Esophagus squamous epithelium (tissue), 5 donors: ENCODE data around the gene FSTL4. TPM values are rescaled to one million over a fixed set of nuclear protein-coding genes. Genes with fewer than 3 reads are reported as not detected.
"Not testable (repeated sequence)": the region's sequence is repeated elsewhere in the genome, so short reads cannot be mapped to it uniquely, and the experiment has no call there.

ENCODE experiments used
- DNase-seq: peaks from one replicate; lab custom pipeline; 2025; lab: John Stamatoyannopoulos, UW
- H3K27ac ChIP-seq, 4 donors: fragments of 200-600 bp; sonication (generic); one replicate each; pipeline ENCODE4 v1.5.1; 2016 to 2019; ENCODE audit warnings: mild to moderate bottlenecking in 1 of 4
- H3K27me3 ChIP-seq, 4 donors: fragments of 200-600 bp; sonication (generic); 1 replicate in 3 of 4; 2 replicates in 1 of 4; pipeline versions ENCODE4 v1.5.1 to v1.6.0; 2017 to 2021; ENCODE audit warnings: antibody characterized with exemption in 1 of 4
- H3K36me3 ChIP-seq, 3 donors: fragments of 200-600 bp; sonication (generic); one replicate each; pipeline ENCODE4 v1.5.1; 2016 to 2019
- H3K4me1 ChIP-seq, 3 donors: fragments of 200-600 bp; sonication (generic); one replicate each; pipeline ENCODE4 v1.5.1; 2017 to 2019
- H3K4me3 ChIP-seq, 4 donors: fragments of 200-600 bp; sonication (generic); 1 replicate in 3 of 4; 2 replicates in 1 of 4; pipeline ENCODE4 v1.5.1; 2016 to 2019; ENCODE audit warnings: mild to moderate bottlenecking in 2 of 4, moderate library complexity in 1 of 4
- H3K9me3 ChIP-seq, 3 donors: fragments of 200-600 bp; sonication (generic); one replicate each; pipeline ENCODE4 v1.5.1; 2016 to 2019
- CTCF ChIP-seq, 6 experiments: fragments of 450-650 bp in 4 of 6; fragments of 200-600 bp in 2 of 6; sonication (generic) in 2 of 6; IDR thresholded peaks; one replicate each; pipeline ENCODE4 v1.5.1; 2016 to 2019; ENCODE audit warnings: antibody characterized with exemption in 6 of 6, mild to moderate bottlenecking in 4 of 6, moderate library complexity in 4 of 6
- POLR2A ChIP-seq, 4 donors: fragments of 450-650 bp; IDR thresholded peaks; one replicate each; pipeline ENCODE4 v1.6.1; 2017; ENCODE audit warnings: antibody characterized with exemption in 4 of 4, mild to moderate bottlenecking in 4 of 4, moderate library complexity in 3 of 4
- WGBS, 2 donors: methylation state at CpG; one replicate each; pipeline ENCODE4 v1.1.5; 2018; 5-methylcytosine and 5-hydroxymethylcytosine counted together
- intact Hi-C: fragments of 100-400 bp; cut with DNase I; formaldehyde crosslinking; loops from one replicate; pipeline ENCODE4 v1.15.0; 2022
- total RNA-seq, 4 donors: library from RNA; depleted of rRNA; stranded (reverse); fragments of >200 nt; gene quantifications; one replicate each; pipeline ENCODE4 v1.1.0, GENCODE V29; 2016
- donor health status: DM: yes; HTN: yes; CAD: no.

Gene FSTL4
- total RNA-seq, 4 donors from 2014 or later: 0.53 to 4.1 (median 1.4) TPM

- Histone ChIP-seq H3K27ac (no peak overlapping the region), H3K36me3 (no peaks in the 10 kb centered on the region), H3K4me3 (no peak overlapping the region), H3K27me3 (no peaks in the 10 kb centered on the region), H3K4me1 (no peaks in the 10 kb centered on the region), H3K9me3 (no peaks in the 10 kb centered on the region)
- 78 to 88% methylated on average over 4 of the region's 4 CpGs for WGBS, 2 donors
- TF ChIP-seq CTCF (IDR thresholded peaks at IDR 0.05) (no peak), POLR2A (IDR thresholded peaks at IDR 0.05) (no peak)
- intact Hi-C loops: no loop called here
- DNase-seq: no peak
These were observed 393.0 kb downstream of the FSTL4 start for GRCh38 chr5:133219296-133219695.

- H3K9me3 ChIP-seq, DNase-seq, H3K4me1 ChIP-seq, H3K27ac ChIP-seq, H3K4me3 ChIP-seq, intact Hi-C loops, H3K27me3 ChIP-seq, H3K36me3 ChIP-seq: not testable (repeated sequence)
- 92 to 100% methylated on average over 4 to 7 of the region's 7 CpGs for WGBS, 2 donors
These were observed 396.2 kb downstream of the FSTL4 start for GRCh38 chr5:133216138-133216537.

GRCh38 chr5:133214153-133214820 lies 398.1 kb downstream of the FSTL4 start:
- no peaks in the 10 kb centered on the region for H3K4me1 ChIP-seq
- DNase-seq: no peak
- H3K4me3 ChIP-seq: no peak overlapping the region
- H3K9me3 ChIP-seq: no peaks in the 10 kb centered on the region
- 54 to 55% methylated on average over 2 of the region's 2 CpGs for WGBS, 2 donors
- no peak for TF ChIP-seq POLR2A (IDR thresholded peaks at IDR 0.05)
- no peak for TF ChIP-seq CTCF (IDR thresholded peaks at IDR 0.05)
- intact Hi-C loops: no loop called here
- no peak overlapping the region for H3K27ac ChIP-seq
- peaks cover 0 to 14% (median 0%) of the 10 kb centered on the region in 4 donors for H3K27me3 ChIP-seq
- H3K36me3 ChIP-seq: no peaks in the 10 kb centered on the region

- 65 to 69% methylated on average over 4 of the region's 4 CpGs for WGBS, 2 donors
- Histone ChIP-seq H3K36me3 (no peaks in the 10 kb centered on the region), H3K4me3 (no peak overlapping the region)
These were observed 406.7 kb downstream of the FSTL4 start for GRCh38 chr5:133205649-133206048.

GRCh38 chr5:133205204-133205603 lies 407.1 kb downstream of the FSTL4 start:
- WGBS, 2 donors: 33 to 49% methylated on average over 4 of the region's 4 CpGs
- H3K27ac ChIP-seq: no peak overlapping the region
- peaks cover 0 to 21% (median 0%) of the 10 kb centered on the region in 4 donors for H3K27me3 ChIP-seq
- TF ChIP-seq POLR2A (IDR thresholded peaks at IDR 0.05): no peak
- TF ChIP-seq CTCF (IDR thresholded peaks at IDR 0.05): no peak
- no peaks in the 10 kb centered on the region for H3K9me3 ChIP-seq
- H3K36me3 ChIP-seq: no peaks in the 10 kb centered on the region
- no peak overlapping the region for H3K4me3 ChIP-seq
- H3K4me1 ChIP-seq: no peaks in the 10 kb centered on the region
- intact Hi-C loops: no loop called here
- DNase-seq: no peak

More at GRCh38 chr5:133205649-133206048, 406.7 kb downstream of the FSTL4 start:
- intact Hi-C loops: no loop called here
- Histone ChIP-seq H3K27me3 (peaks cover 0 to 24% (median 0%) of the 10 kb centered on the region in 4 donors), H3K4me1 (no peaks in the 10 kb centered on the region), H3K27ac (no peak overlapping the region), H3K9me3 (no peaks in the 10 kb centered on the region)
- no peak for DNase-seq
- TF ChIP-seq POLR2A (IDR thresholded peaks at IDR 0.05): no peak
- no peak for TF ChIP-seq CTCF (IDR thresholded peaks at IDR 0.05)
